NB4 (cell line): ENCODE data around the gene CAT.

Experiments
- CTCF ChIP-seq: IDR thresholded peaks from one replicate; pipeline ENCODE4 v1.5.1; 2012; ENCODE audit warnings: low read depth, low read length
- MYC ChIP-seq: IDR thresholded peaks from 2 replicates; pipeline ENCODE4 v1.6.1; 2011; ENCODE audit warnings: low read depth, low read length
- POLR2A ChIP-seq: IDR thresholded peaks from 2 replicates; pipeline ENCODE4 v1.6.1; 2011; ENCODE audit warnings: mild to moderate bottlenecking; ENCODE audit not compliant: insufficient read length; ENCODE audit errors: extremely low read depth

GRCh38 chr11:34464591-34465051 is 25.9 kb downstream of the CAT start:
- TF ChIP-seq CTCF, result no peak
- TF ChIP-seq MYC, result peak; percentile 88
- no peak for TF ChIP-seq POLR2A
